GM21723 (cell line): ENCODE results near the gene TPP2.

Source experiments
- ATAC-seq: cut with Tn5 transposase; IDR thresholded peaks from one replicate; pipeline ENCODE4 v1.9.1; 2021; ENCODE audit warnings: mild to moderate bottlenecking, moderate library complexity; ENCODE audit not compliant: unreplicated experiment

The TPP2 gene

GRCh38 chr13:102651892-102652291 is 55.1 kb downstream of the TPP2 start:
- no peak for ATAC-seq

GRCh38 chr13:102654756-102655155 is 58.0 kb downstream of the TPP2 start:
- ATAC-seq = no peak

- no peak for ATAC-seq
These were observed 60.8 kb downstream of the TPP2 start for GRCh38 chr13:102657630-102658029.

- no peak for ATAC-seq
These were observed 61.9 kb downstream of the TPP2 start for GRCh38 chr13:102658660-102659059.

GRCh38 chr13:102659168-102659713 is 62.5 kb downstream of the TPP2 start:
- no peak for ATAC-seq

GRCh38 chr13:102667023-102667422 is 70.2 kb downstream of the TPP2 start:
- ATAC-seq = no peak

- ATAC-seq = no peak
These were observed 71.1 kb downstream of the TPP2 start for GRCh38 chr13:102667911-102668310.

GRCh38 chr13:102670130-102670529 is 73.3 kb downstream of the TPP2 start:
- ATAC-seq = no peak

- ATAC-seq = no peak
These were observed 78.3 kb downstream of the TPP2 start for GRCh38 chr13:102675115-102675514.

- no peak for ATAC-seq
These were observed 80.3 kb downstream of the TPP2 start for GRCh38 chr13:102677122-102677521.

GRCh38 chr13:102678339-102679107 is 81.7 kb downstream of the TPP2 start:
- no peak for ATAC-seq

- no peak for ATAC-seq
These were observed 82.8 kb downstream of the TPP2 start for GRCh38 chr13:102679449-102680132.

- ATAC-seq = no peak
These were observed 83.4 kb downstream of the TPP2 start for GRCh38 chr13:102680133-102680717.

GRCh38 chr13:102680842-102681740 is 84.3 kb downstream of the TPP2 start:
- ATAC-seq = peak; percentile 39

- ATAC-seq = no peak
These were observed 85.4 kb downstream of the TPP2 start for GRCh38 chr13:102682211-102682610.

- no peak for ATAC-seq
These were observed 85.9 kb downstream of the TPP2 start for GRCh38 chr13:102682727-102683126.

GRCh38 chr13:102683637-102684036 is 86.9 kb downstream of the TPP2 start:
- no peak for ATAC-seq

GRCh38 chr13:102686024-102686423 is 89.2 kb downstream of the TPP2 start:
- no peak for ATAC-seq

GRCh38 chr13:102687520-102687919 is 90.7 kb downstream of the TPP2 start:
- ATAC-seq = no peak

GRCh38 chr13:102688306-102688973 is 91.7 kb downstream of the TPP2 start:
- ATAC-seq = no peak
